Caco-2 (cell line): Measurements from ENCODE around the gene MYH6. TPM values are rescaled to one million over a fixed set of nuclear protein-coding genes. Genes with fewer than 3 reads are reported as not detected.

Experiments
- BruUV-seq: library from RNA; stranded (reverse); fragments of 400-500 nt; replicated peaks from 2 replicates; lab custom pipeline; 2021; lab: Mats Ljungman, UMichigan
- CTCF ChIA-PET: fragments of 300-600 bp; sonication (Branson Sonifier 250); formaldehyde crosslinking; loops from one replicate; lab custom pipeline; 2022; ENCODE audit warnings: antibody characterized with exemption; lab: Charles Lee
- POLR2A ChIA-PET: fragments of 300-600 bp; sonication (Branson Sonifier 250); formaldehyde crosslinking; loops from one replicate; lab custom pipeline; 2022; ENCODE audit warnings: antibody characterized with exemption; lab: Charles Lee
- DNase-seq, 2 experiments: peaks; one replicate each; pipeline versions ENCODE4 v3.0.0 to v3.0.0-alpha.2; 2020 to 2022
- H3K27me3 ChIP-seq: replicated peaks from 2 replicates; pipeline ENCODE4 v1.6.0; 2011; ENCODE audit warnings: low read length; ENCODE audit not compliant: control insufficient read depth, insufficient read depth
- H3K36me3 ChIP-seq: 2 replicates; pipeline ENCODE4 v1.5.1; 2011; ENCODE audit warnings: low read length; ENCODE audit not compliant: control insufficient read depth, insufficient read depth
- H3K4me1 ChIP-seq: fragments of 250-450 bp; sonication (Bioruptor Pico); 2 replicates; pipeline ENCODE4 v1.5.1; 2020; ENCODE audit warnings: mild to moderate bottlenecking
- H3K4me3 ChIP-seq: 2 replicates; pipeline ENCODE4 v1.5.1; 2011; ENCODE audit warnings: low read depth, mild to moderate bottlenecking, control low read depth, low read length
- H3K9me3 ChIP-seq: fragments of 250-450 bp; sonication (Bioruptor Pico); 2 replicates; pipeline ENCODE4 v1.5.1; 2020; ENCODE audit warnings: mild to moderate bottlenecking, moderate library complexity
- H3K27ac Mint-ChIP-seq: one replicate; pipeline ENCODE4 v1.8.0; 2022; ENCODE audit warnings: mixed read lengths; ENCODE audit not compliant: unreplicated experiment
- H3K27me3 Mint-ChIP-seq: one replicate; pipeline ENCODE4 v1.8.0; 2022; ENCODE audit warnings: mixed read lengths; ENCODE audit not compliant: insufficient read depth, unreplicated experiment
- H3K36me3 Mint-ChIP-seq: one replicate; pipeline ENCODE4 v1.8.0; 2022; ENCODE audit warnings: mild to moderate bottlenecking, mixed read lengths; ENCODE audit not compliant: insufficient read depth, unreplicated experiment
- H3K4me1 Mint-ChIP-seq: one replicate; pipeline ENCODE4 v1.8.0; 2022; ENCODE audit warnings: low read depth, mixed read lengths; ENCODE audit not compliant: unreplicated experiment
- H3K4me3 Mint-ChIP-seq: one replicate; pipeline ENCODE4 v1.8.0; 2022; ENCODE audit warnings: mild to moderate bottlenecking, moderate library complexity, mixed read lengths; ENCODE audit not compliant: unreplicated experiment
- H3K9me3 Mint-ChIP-seq: one replicate; pipeline ENCODE4 v1.8.0; 2022; ENCODE audit warnings: mixed read lengths; ENCODE audit not compliant: unreplicated experiment
- CTCF ChIP-seq, 2 experiments: fragments of 200-600 bp in 1 of 2; IDR thresholded peaks; 1 replicate in 1 of 2; 2 replicates in 1 of 2; pipeline versions ENCODE4 v1.5.1 to v1.8.0; 2011 to 2022; ENCODE audit warnings: antibody characterized with exemption in 1 of 2, control low read depth in 1 of 2, inconsistent platforms in 1 of 2, low read depth in 1 of 2, low read length in 1 of 2, mild to moderate bottlenecking in 1 of 2, moderate library complexity in 1 of 2; ENCODE audit not compliant: insufficient read depth in 1 of 2, severe bottlenecking in 1 of 2, unreplicated experiment in 1 of 2
- intact Hi-C: fragments of 100-400 bp; cut with micrococcal nuclease; formaldehyde crosslinking; loops from one replicate; pipeline ENCODE4 v1.10.0; 2022; ENCODE audit not compliant: unreplicated experiment
- total RNA-seq: library from RNA; stranded (reverse); gene quantifications from 2 replicates; pipeline ENCODE4 v1.2.3, GENCODE V29; 2022

The MYH6 gene
- total RNA-seq, 1 experiment from 2014 or later: not detected

- no peak overlapping the region for H3K27ac Mint-ChIP-seq
- H3K4me3 Mint-ChIP-seq: no peak overlapping the region
- no TSS peak for BruUV-seq
- H3K36me3 ChIP-seq: no peaks in the 10 kb centered on the region
- no peaks in the 10 kb centered on the region for H3K4me1 Mint-ChIP-seq
- H3K4me1 ChIP-seq: no peaks in the 10 kb centered on the region
- ChIA-PET POLR2A (no interaction called here), CTCF (no interaction called here)
- H3K27me3 Mint-ChIP-seq: peaks cover 18% of the 10 kb centered on the region
- no peaks in the 10 kb centered on the region for H3K9me3 Mint-ChIP-seq
- no peaks in the 10 kb centered on the region for H3K9me3 ChIP-seq
- no peak for TF ChIP-seq CTCF (IDR thresholded peaks at IDR 0.05; ENCODE audit: insufficient read depth in 1 of 2, low read depth in 1 of 2, low read length in 1 of 2, severe bottlenecking in 1 of 2, unreplicated experiment in 1 of 2)
- no peak for DNase-seq
- intact Hi-C loops: no loop called here
- H3K36me3 Mint-ChIP-seq: no peaks in the 10 kb centered on the region
- no peak overlapping the region for H3K4me3 ChIP-seq
- H3K27me3 ChIP-seq: no peaks in the 10 kb centered on the region
Measured at GRCh38 chr14:23409966-23410635, 2.0 kb upstream of the MYH6 start.

DNA sequence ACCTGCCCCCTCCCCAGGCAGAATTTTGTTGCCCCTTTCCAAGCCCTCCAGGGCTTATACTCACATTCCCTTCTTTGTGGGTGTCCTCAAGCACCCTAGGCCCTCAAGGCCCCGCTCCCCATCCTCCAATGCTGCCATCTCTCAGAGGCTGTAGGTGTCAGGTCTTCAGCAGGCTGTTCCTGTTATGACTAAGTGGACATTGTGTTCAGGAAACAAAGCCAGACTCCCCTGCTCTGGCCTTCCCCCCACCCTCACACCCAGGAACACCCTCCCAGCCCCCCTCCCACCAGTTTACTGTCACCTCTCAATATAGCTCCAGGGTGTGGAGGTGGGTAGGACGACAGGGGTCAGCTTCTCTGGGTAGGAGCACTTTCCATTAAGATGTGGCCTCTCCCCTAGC is 1.4 kb upstream of the MYH6 start:
- H3K27me3 Mint-ChIP-seq: peaks cover 21% of the 10 kb centered on the region
- no peak overlapping the region for H3K4me3 Mint-ChIP-seq
- POLR2A ChIA-PET: no interaction called here
- CTCF ChIA-PET: no interaction called here
- no peaks in the 10 kb centered on the region for H3K4me1 Mint-ChIP-seq
- no peak for TF ChIP-seq CTCF (IDR thresholded peaks at IDR 0.05; ENCODE audit: insufficient read depth in 1 of 2, low read depth in 1 of 2, low read length in 1 of 2, severe bottlenecking in 1 of 2, unreplicated experiment in 1 of 2)
- Histone ChIP-seq H3K4me3 (no peak overlapping the region), H3K36me3 (no peaks in the 10 kb centered on the region), H3K27me3 (no peaks in the 10 kb centered on the region), H3K4me1 (no peaks in the 10 kb centered on the region), H3K9me3 (no peaks in the 10 kb centered on the region)
- BruUV-seq: no TSS peak
- H3K9me3 Mint-ChIP-seq: no peaks in the 10 kb centered on the region
- H3K36me3 Mint-ChIP-seq: no peaks in the 10 kb centered on the region
- no peak for DNase-seq
- intact Hi-C loops: no loop called here
- no peak overlapping the region for H3K27ac Mint-ChIP-seq

- no peak for TF ChIP-seq CTCF (IDR thresholded peaks at IDR 0.05; ENCODE audit: insufficient read depth in 1 of 2, low read depth in 1 of 2, low read length in 1 of 2, severe bottlenecking in 1 of 2, unreplicated experiment in 1 of 2)
- Histone ChIP-seq H3K27me3 (no peaks in the 10 kb centered on the region), H3K4me3 (no peak overlapping the region), H3K9me3 (no peaks in the 10 kb centered on the region), H3K4me1 (no peaks in the 10 kb centered on the region), H3K36me3 (no peaks in the 10 kb centered on the region)
- no peak for DNase-seq
- CTCF ChIA-PET: no interaction called here
- Mint-ChIP-seq H3K27ac (no peak overlapping the region), H3K27me3 (peaks cover 23% of the 10 kb centered on the region), H3K4me1 (no peaks in the 10 kb centered on the region), H3K4me3 (no peak overlapping the region), H3K36me3 (no peaks in the 10 kb centered on the region), H3K9me3 (no peaks in the 10 kb centered on the region)
- intact Hi-C loops: no loop called here
- POLR2A ChIA-PET: no interaction called here
- no TSS peak for BruUV-seq
Measured at GRCh38 chr14:23408307-23408630, 196 bp upstream of the MYH6 start.
